GM13976 (cell line): Measurements from ENCODE around the gene SREBF1.

Experiments used
- DNase-seq: peaks from one replicate; pipeline ENCODE4 v3.0.0; 2012; ENCODE audit warnings: low spot score
- CTCF ChIP-seq: IDR thresholded peaks from 2 replicates; pipeline ENCODE4 v1.5.1; 2012; ENCODE audit warnings: borderline replicate concordance, mild to moderate bottlenecking; ENCODE audit not compliant: insufficient read depth; ENCODE audit errors: extremely low read depth, missing control alignments, control extremely low read depth
- in situ Hi-C: fragments of 300-500 bp; cut with MboI; formaldehyde crosslinking; loops from one replicate; pipeline ENCODE4 v1.12.0; 2022; ENCODE audit warnings: low sequenced_read_pairs, mixed read lengths, inconsistent platforms; ENCODE audit not compliant: unreplicated experiment

Gene SREBF1

DNA sequence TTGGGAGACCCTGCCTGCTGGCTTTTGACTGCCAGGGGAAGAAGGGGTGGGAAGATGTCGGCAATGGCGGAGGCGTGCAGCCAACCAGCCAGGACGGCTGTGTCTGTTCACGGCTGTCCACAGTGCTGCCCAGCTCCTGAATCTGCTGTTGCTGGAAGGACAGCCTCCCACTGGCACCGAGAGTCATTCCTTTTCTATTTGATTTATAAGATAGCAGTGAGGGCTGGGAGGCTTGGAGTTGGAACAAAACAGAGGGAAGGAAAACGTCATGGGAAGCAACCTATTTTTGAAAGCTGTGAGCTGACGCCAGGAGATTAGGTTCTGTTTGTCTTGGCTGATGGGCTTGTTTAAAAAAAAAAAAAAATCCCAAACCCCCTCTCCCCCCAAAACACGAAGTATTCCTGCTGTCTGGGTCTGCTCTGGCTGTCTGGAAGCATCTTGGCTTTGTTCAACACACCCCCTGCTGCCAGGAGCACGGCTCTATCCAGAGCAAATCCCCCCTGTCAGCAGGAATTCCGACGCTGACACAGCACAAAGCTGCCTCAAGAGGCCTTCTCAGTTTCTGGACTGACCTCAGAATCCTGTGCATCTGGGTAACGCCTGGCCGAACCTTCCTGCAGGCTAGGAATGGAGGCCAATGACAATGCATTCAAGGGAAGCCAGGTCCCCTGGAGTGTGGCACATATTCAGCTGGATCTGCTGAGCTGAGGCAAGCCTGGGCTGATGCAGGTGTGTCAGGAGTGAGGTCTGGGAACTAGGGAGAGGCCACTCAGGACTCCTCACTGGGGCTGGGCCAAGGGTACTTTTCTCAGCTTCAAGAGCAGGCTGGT, 41.0 kb upstream of the SREBF1 start:
- in situ Hi-C loops: loop anchor here (10.0 kb wide), 1 partner anchor 147 kb away; no protein-coding TSS in a partner anchor
- TF ChIP-seq CTCF: no peak
- no peak for DNase-seq

GRCh38 chr17:17876959-17877528, 40.3 kb upstream of the SREBF1 start:
- TF ChIP-seq CTCF: no peak
- no peak for DNase-seq
- in situ Hi-C loops: loop anchor here (10.0 kb wide), 1 partner anchor 148 kb away; no protein-coding TSS in a partner anchor

GRCh38 chr17:17874478-17874877, 37.7 kb upstream of the SREBF1 start:
- no peak for DNase-seq
- TF ChIP-seq CTCF: no peak
- in situ Hi-C loops: loop anchor here (10.0 kb wide), 1 partner anchor 150 kb away; no protein-coding TSS in a partner anchor

GRCh38 chr17:17873450-17873991, 36.7 kb upstream of the SREBF1 start:
- in situ Hi-C loops: loop anchor here (10.0 kb wide), 1 partner anchor 151 kb away; no protein-coding TSS in a partner anchor
- DNase-seq: no peak
- TF ChIP-seq CTCF: no peak

DNA sequence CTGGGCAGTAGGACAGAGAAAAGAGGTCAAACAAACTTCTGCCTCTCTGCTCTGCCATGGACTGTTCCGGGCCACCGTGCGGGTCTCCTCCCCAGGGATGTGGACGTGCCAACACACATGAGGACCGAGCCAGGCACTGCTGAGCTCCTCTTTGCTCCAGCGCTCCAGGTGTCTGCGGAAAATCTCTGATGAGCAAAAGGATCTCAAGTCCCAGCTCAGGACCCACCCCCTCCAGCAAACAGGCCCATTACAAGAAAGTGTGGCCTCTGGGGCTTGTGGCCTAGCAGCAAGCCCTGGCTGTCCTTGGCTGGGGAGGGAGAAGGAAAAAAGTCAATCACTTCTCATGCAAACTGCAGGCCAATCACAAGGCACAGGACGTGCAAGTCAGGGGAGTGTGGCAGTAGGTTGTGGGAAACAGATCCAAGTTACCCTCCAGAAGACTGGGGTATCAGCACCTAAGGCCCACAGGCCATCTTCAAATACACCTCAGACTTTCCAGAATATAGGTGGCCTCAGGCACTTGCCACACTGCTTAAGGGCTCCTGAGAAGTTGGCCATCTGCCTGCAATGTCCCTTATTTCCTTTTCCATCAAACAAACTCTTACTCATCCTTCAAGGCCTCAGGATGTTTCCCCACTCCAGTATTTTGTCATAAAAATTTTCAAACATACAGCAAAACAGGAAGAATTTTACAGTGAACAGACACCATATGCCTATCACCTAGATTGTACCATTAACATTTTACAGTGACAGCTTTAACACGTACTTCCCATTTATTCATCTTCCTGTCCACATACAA, 36.0 kb upstream of the SREBF1 start:
- in situ Hi-C loops: loop anchor here (10.0 kb wide), 1 partner anchor 152 kb away; no protein-coding TSS in a partner anchor
- TF ChIP-seq CTCF: no peak
- no peak for DNase-seq

DNA sequence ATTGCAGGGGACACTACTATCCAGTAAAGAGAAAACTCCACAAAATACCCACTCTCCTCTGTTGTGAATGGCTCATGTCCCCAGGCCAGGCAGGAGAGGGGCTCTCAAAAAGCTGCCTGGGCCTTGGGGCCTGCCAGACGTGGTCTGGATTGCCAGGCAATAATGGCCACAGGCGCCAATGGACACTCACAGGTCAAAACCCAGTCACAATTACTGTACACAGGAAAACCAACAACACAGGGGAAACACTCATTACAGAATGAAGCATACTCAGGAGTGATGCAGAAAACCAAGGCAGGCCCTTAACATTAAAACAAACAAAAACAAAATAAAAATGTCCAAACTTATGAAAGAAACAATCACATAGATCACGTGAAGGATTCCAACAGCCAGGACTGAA, 35.1 kb upstream of the SREBF1 start:
- in situ Hi-C loops: loop anchor here (10.0 kb wide), 1 partner anchor 153 kb away; no protein-coding TSS in a partner anchor
- no peak for TF ChIP-seq CTCF
- no peak for DNase-seq
